ENCODE data around the gene TNFAIP1. TPM values are rescaled to one million over a fixed set of nuclear protein-coding genes. Genes with fewer than 3 reads are reported as not detected.

TNFAIP1 gene
- polyA plus RNA-seq, 4 donors, result 41.0 to 42.9 (median 42.3) TPM

DNA sequence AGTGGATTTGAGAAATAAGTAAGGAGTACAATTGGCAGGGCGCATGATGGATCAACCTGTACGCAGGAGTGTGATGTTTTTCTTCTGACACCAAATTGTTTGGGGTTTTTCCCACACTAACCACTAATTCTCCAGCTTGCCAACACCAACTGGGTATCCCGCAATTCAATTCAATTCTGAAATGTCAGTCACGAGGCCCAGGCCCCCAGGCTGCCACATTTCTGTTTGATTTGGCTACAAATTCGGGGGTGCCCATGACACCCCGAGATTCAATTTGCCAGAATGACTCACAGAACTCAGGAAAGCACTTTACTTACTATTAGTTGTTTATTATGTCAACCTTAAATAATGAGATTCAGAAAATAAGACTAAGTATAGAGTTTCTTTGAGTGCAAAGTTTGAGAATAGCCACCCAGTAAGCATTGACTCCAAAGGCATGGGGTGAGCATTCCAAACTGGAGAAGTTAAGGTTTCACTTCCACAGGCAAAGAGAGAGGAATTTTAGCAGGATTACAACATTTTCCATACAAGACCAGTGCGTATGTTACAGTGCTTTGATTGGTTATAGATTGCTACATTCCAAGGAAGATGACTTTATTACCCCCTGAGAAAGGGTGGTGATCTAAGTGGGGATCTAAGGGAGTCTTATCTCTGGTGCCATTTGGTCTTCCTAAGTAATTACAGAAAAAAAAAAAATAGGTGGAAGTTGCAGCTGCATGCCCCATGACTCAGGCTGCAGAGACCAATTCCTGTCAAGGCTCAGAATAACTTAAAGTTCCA, 59.0 kb downstream of the TNFAIP1 start:
- DNase-seq (ENCODE audit: low read depth in 4 of 4, low spot score in 2 of 4), result no peak

DNA sequence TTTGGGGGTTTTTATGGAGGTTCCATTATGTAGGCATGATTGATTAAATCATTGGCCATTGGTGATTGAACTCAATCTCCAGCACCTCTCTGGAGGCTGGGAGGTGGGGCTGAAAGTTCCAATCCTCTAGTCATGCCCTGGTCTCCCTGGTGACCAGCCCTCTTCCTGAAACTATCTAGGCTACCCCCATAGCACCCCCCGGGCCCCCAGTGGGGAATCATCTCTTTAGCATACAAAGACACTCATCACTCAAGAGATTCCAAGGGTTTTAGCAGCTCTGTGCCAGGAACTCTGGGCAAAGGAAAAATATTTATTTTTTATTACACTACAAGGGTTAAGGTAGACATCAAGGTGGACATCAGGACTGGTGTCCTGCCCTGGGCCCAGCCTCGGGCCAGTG, 59.9 kb downstream of the TNFAIP1 start:
- no peak for DNase-seq (ENCODE audit: low read depth in 4 of 4, low spot score in 2 of 4)

DNA sequence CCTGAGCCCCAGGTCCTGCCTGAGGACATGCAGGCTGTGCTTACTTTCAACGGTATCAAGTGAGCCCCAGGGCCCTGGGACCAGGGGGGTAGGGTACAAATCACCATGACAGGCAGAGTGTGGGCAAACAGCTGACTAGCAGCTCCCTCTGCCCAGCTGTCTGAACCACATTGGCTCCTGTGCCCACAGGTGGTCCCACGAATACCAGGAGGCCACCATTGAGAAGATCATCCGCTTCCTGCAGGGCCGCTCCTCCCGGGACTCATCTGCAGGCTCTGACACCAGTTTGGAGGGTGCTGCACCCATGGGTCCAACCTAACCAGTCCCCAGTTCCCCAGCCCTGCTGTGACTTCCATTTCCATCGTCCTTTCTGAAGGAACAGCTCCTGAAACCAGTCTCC, 60.4 kb downstream of the TNFAIP1 start:
- no peak for DNase-seq (ENCODE audit: low read depth in 4 of 4, low spot score in 2 of 4)

Other genes with a start within 250 kb of the TNFAIP1 start
- 10 to 100 TPM; 49.6 to 55.8 (median 51.5) TPM for gene TMEM97, start 16.6 kb upstream of the TNFAIP1 start, polyA plus RNA-seq (ENCODE audit: insufficient read length in 4 of 4)
- 10 to 100 TPM; 52.7 to 61.2 (median 57.5) TPM for gene IFT20, start 289 bp upstream of the TNFAIP1 start, polyA plus RNA-seq (ENCODE audit: insufficient read length in 4 of 4)
- 10 to 100 TPM; 82.9 to 97.9 (median 89.8) TPM for gene POLDIP2, start 21.8 kb downstream of the TNFAIP1 start, polyA plus RNA-seq (ENCODE audit: insufficient read length in 4 of 4)
- gene SEBOX, start 29.4 kb downstream of the TNFAIP1 start, polyA plus RNA-seq (ENCODE audit: insufficient read length in 4 of 4), result not detected
- gene VTN, start 34.5 kb downstream of the TNFAIP1 start, polyA plus RNA-seq (ENCODE audit: insufficient read length in 4 of 4), result 10 to 100 TPM in 3 of 4 donors, 1 to 10 TPM in 1; 9.2 to 39.3 (median 17.5) TPM
- 10 to 100 TPM; 11.7 to 16.6 (median 15.0) TPM for gene SARM1, start 35.9 kb downstream of the TNFAIP1 start, polyA plus RNA-seq (ENCODE audit: insufficient read length in 4 of 4)
- 10 to 100 TPM; 13.3 to 18.6 (median 13.4) TPM for gene SLC46A1, start 70.5 kb downstream of the TNFAIP1 start, polyA plus RNA-seq (ENCODE audit: insufficient read length in 4 of 4)
- 10 to 100 TPM in 3 of 4 donors, 1 to 10 TPM in 1; 6.0 to 19.3 (median 14.6) TPM for gene SLC13A2, start 137.9 kb downstream of the TNFAIP1 start, polyA plus RNA-seq (ENCODE audit: insufficient read length in 4 of 4)
- gene FOXN1, start 170.6 kb downstream of the TNFAIP1 start, polyA plus RNA-seq (ENCODE audit: insufficient read length in 4 of 4), result under 1 TPM; 0.33 to 0.81 (median 0.56) TPM
- gene UNC119, start 216.9 kb downstream of the TNFAIP1 start, polyA plus RNA-seq (ENCODE audit: insufficient read length in 4 of 4), result 10 to 100 TPM; 55.6 to 79.7 (median 65.4) TPM
- gene PIGS, start 235.8 kb downstream of the TNFAIP1 start, polyA plus RNA-seq (ENCODE audit: insufficient read length in 4 of 4), result 100 to 1,000 TPM in 2 of 4 donors, 10 to 100 TPM in 2; 91.2 to 103 (median 95.8) TPM
- gene ALDOC, start 241.1 kb downstream of the TNFAIP1 start, polyA plus RNA-seq (ENCODE audit: insufficient read length in 4 of 4), result 10 to 100 TPM; 17.7 to 31.4 (median 24.6) TPM